HFFc6 (cell line): ENCODE measurements around the gene TMEM50A. TPM values are rescaled to one million over a fixed set of nuclear protein-coding genes. Genes with fewer than 3 reads are reported as not detected.
A peak's percentile ranks its signal among the peaks of the same experiment; 100 is the strongest.

Experiments
- DNase-seq: peaks from one replicate; pipeline ENCODE4 v3.0.0-alpha.2; 2018
- H3K27ac Mint-ChIP-seq: 2 replicates; pipeline ENCODE4 v1.8.0; 2020; ENCODE audit warnings: mild to moderate bottlenecking, mixed read lengths
- H3K27me3 Mint-ChIP-seq: 2 replicates; pipeline ENCODE4 v1.8.0; 2021; ENCODE audit warnings: mild to moderate bottlenecking, moderate library complexity, mixed read lengths; ENCODE audit not compliant: insufficient read depth
- H3K36me3 Mint-ChIP-seq: 2 replicates; pipeline ENCODE4 v1.8.0; 2021; ENCODE audit warnings: low read depth, mixed read lengths
- H3K4me1 Mint-ChIP-seq: 2 replicates; pipeline ENCODE4 v1.8.0; 2020; ENCODE audit warnings: low read depth, mixed read lengths
- H3K4me3 Mint-ChIP-seq: 2 replicates; pipeline ENCODE4 v1.8.0; 2020; ENCODE audit warnings: mild to moderate bottlenecking, moderate library complexity, mixed read lengths
- H3K9me3 Mint-ChIP-seq: 2 replicates; pipeline ENCODE4 v1.8.0; 2020; ENCODE audit warnings: mild to moderate bottlenecking, mixed read lengths
- CTCF ChIP-seq: fragments of 200-600 bp; sonication (generic); IDR thresholded peaks from 2 replicates; pipeline ENCODE4 v1.5.0; 2021; ENCODE audit warnings: antibody characterized with exemption, mild to moderate bottlenecking
- total RNA-seq, 6 experiments: library from RNA; stranded (reverse); fragmentation: NEBNext Ultra II Directional; extraction: Animal tissue kit (Norgen Biotek cat#: 25700); gene quantifications; 2 replicates in 1 of 6; 3 replicates in 5 of 6; pipeline ENCODE4 v1.2.3, GENCODE V29; 2021

TMEM50A gene
- total RNA-seq, 6 experiments from 2014 or later, result 166 to 270 (median 254) TPM

DNA sequence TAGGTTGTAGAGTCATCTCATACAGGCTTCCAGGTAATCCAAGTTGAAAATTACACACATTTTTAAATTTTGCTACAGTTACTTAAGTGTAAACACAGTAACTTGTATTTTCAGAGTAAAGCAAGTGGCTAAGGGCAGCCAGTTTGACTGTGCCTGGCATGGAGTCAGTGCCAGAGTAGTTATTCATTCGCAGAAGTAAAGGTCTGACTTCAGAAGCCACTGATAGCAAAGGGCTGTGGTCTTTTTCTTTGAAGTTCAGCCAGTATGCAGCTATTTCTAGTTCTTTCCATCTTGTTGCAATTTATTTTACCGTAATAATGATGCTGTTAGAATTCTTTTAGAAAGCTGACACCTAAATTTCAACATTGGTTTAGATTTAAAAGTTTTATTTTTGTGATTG, 9.4 kb downstream of the TMEM50A start:
- Mint-ChIP-seq H3K36me3 (peaks cover 51% of the 10 kb centered on the region), H3K4me1 (peaks cover 42% of the 10 kb centered on the region), H3K27me3 (peaks cover 1% of the 10 kb centered on the region), H3K27ac (no peak overlapping the region), H3K4me3 (no peak overlapping the region), H3K9me3 (no peaks in the 10 kb centered on the region)
- TF ChIP-seq CTCF, result no peak
- no peak for DNase-seq

GRCh38 chr1:25349606-25350005, 11.5 kb downstream of the TMEM50A start:
- H3K27ac Mint-ChIP-seq, result no peak overlapping the region
- peaks cover 41% of the 10 kb centered on the region for H3K36me3 Mint-ChIP-seq
- peaks cover 29% of the 10 kb centered on the region for H3K4me1 Mint-ChIP-seq
- DNase-seq, result no peak
- no peaks in the 10 kb centered on the region for H3K9me3 Mint-ChIP-seq
- H3K4me3 Mint-ChIP-seq, result no peak overlapping the region
- no peak for TF ChIP-seq CTCF
- no peaks in the 10 kb centered on the region; the same call in 1 of the 2 replicates for H3K27me3 Mint-ChIP-seq

- H3K27me3 Mint-ChIP-seq, result no peaks in the 10 kb centered on the region
Observed at GRCh38 chr1:25355841-25356395, 17.8 kb downstream of the TMEM50A start.

DNA sequence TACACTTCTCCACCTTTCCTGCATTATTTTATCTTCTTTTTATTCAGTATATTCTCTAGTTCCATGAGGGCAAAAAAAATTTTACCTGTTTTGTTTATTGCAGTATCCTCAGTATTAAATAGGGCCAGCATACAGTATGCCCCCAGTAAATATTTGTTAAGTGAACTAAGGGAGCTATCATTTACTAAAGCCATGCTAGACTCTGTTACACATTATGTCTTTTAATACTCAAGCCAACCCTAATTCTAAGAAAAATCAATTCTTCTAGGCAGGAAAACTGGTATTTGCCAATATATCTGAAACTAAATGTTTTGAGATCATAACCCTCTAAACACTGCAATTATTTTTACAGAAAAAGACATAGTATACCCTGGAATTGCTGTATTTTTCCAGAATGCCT, 18.3 kb downstream of the TMEM50A start:
- Mint-ChIP-seq H3K4me3 (no peak overlapping the region; the same call in 1 of the 2 replicates), H3K4me1 (peaks cover 63% of the 10 kb centered on the region), H3K27me3 (no peaks in the 10 kb centered on the region), H3K9me3 (no peaks in the 10 kb centered on the region), H3K36me3 (peaks cover 67% of the 10 kb centered on the region), H3K27ac (peak overlapping the region; percentile 69)
- TF ChIP-seq CTCF, result no peak
- no peak for DNase-seq

More at GRCh38 chr1:25355841-25356395, 17.8 kb downstream of the TMEM50A start:
- Mint-ChIP-seq H3K27ac (peak overlapping the region; percentile 69), H3K9me3 (no peaks in the 10 kb centered on the region), H3K36me3 (peaks cover 62% of the 10 kb centered on the region), H3K4me1 (peaks cover 61% of the 10 kb centered on the region), H3K4me3 (no peak overlapping the region; the same call in 1 of the 2 replicates)
- no peak for TF ChIP-seq CTCF
- no peak for DNase-seq

DNA sequence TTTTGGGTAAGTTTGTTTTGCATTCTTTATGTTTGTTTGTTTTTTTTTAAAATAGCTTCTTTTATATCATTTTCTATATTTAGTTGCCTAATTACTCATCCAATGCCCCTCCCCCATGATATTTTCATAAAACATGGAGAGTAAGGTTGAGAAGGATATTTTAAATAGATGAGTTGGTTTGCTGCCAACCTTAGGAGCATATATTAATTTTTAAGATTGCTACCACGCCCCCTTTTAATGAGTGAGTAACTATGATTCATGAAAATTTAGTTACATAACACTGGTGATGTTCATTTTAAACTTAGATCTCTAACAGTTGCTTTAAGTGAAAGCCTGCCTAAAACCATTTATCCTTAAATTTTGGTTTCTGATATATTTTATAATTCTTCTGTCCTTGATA, 18.7 kb downstream of the TMEM50A start:
- Mint-ChIP-seq H3K4me1 (peaks cover 63% of the 10 kb centered on the region), H3K27ac (peak overlapping the region; percentile 69), H3K9me3 (no peaks in the 10 kb centered on the region), H3K27me3 (no peaks in the 10 kb centered on the region), H3K36me3 (peaks cover 67% of the 10 kb centered on the region), H3K4me3 (peak overlapping the region; percentile 17; the same call in 1 of the 2 replicates)
- TF ChIP-seq CTCF, result no peak
- DNase-seq, result peak; percentile 18
